Activated B cell treated with CpG ODN at 0.5 μM for 24 hours (primary cell): ENCODE measurements around the gene BAZ2A. TPM values are rescaled to one million over a fixed set of nuclear protein-coding genes. Genes with fewer than 3 reads are reported as not detected.

Source experiments
- ATAC-seq: fragments of 200-7000 bp; cut with Tn5 transposase; one replicate; pipeline ENCODE4 v1.10.0; 2021; ENCODE audit warnings: low read depth, mild to moderate bottlenecking, moderate library complexity
- CTCF ChIA-PET: fragments of 350-600 bp; sonication (Branson Sonifier 250); formaldehyde crosslinking; loops from one replicate; lab custom pipeline; 2021; ENCODE audit warnings: antibody characterized with exemption; lab: Charles Lee
- POLR2A ChIA-PET: fragments of 350-600 bp; sonication (Branson Sonifier 250); formaldehyde crosslinking; loops from one replicate; lab custom pipeline; 2021; ENCODE audit warnings: antibody characterized with exemption; lab: Charles Lee
- DNase-seq: peaks from one replicate; pipeline ENCODE4 v3.0.0; 2022
- H3K27ac Mint-ChIP-seq: one replicate; pipeline ENCODE4 v1.8.0; 2020; ENCODE audit warnings: mixed read lengths
- H3K27me3 Mint-ChIP-seq: one replicate; pipeline ENCODE4 v1.8.0; 2021; ENCODE audit warnings: mixed read lengths
- H3K36me3 Mint-ChIP-seq: one replicate; pipeline ENCODE4 v1.8.0; 2021; ENCODE audit warnings: low read depth, mixed read lengths
- H3K4me1 Mint-ChIP-seq: one replicate; pipeline ENCODE4 v1.8.0; 2021; ENCODE audit warnings: mixed read lengths
- H3K4me3 Mint-ChIP-seq: one replicate; pipeline ENCODE4 v1.8.0; 2020; ENCODE audit warnings: mild to moderate bottlenecking, mixed read lengths
- H3K9me3 Mint-ChIP-seq: one replicate; pipeline ENCODE4 v1.8.0; 2020; ENCODE audit warnings: mixed read lengths
- CTCF ChIP-seq: fragments of 200-600 bp; IDR thresholded peaks from one replicate; pipeline ENCODE4 v1.8.0; 2022; ENCODE audit warnings: antibody characterized with exemption, mild to moderate bottlenecking
- intact Hi-C: fragments of 100-400 bp; cut with micrococcal nuclease; formaldehyde crosslinking; loops from one replicate; pipeline ENCODE4 v1.15.1; 2024
- total RNA-seq: library from RNA; stranded (reverse); gene quantifications from 2 replicates; pipeline ENCODE4 v1.2.3, GENCODE V29; 2022

Gene BAZ2A
- total RNA-seq, 1 donor from 2014 or later, result 192 TPM

- DNase-seq, result no peak
- Mint-ChIP-seq H3K27me3 (no peaks in the 10 kb centered on the region), H3K4me3 (peak overlapping the region; percentile 28), H3K27ac (peak overlapping the region; percentile 76), H3K4me1 (peaks cover 71% of the 10 kb centered on the region), H3K36me3 (peaks cover 50% of the 10 kb centered on the region), H3K9me3 (no peaks in the 10 kb centered on the region)
- POLR2A ChIA-PET, result interaction anchor here (1.5 to 3.6 kb wide), 3 partner anchors 9 to 99 kb away, joined by 6 to 33 read pairs (median 8); partner anchors contain the start of genes NACA and PTGES3
- TF ChIP-seq CTCF, result no peak
- CTCF ChIA-PET, result interaction anchor here (7.9 kb wide), 1 partner anchor 9 kb away, joined by 55 read pairs; no protein-coding TSS in a partner anchor
- intact Hi-C loops, result loop anchor here (5.0 kb wide), 1 partner anchor 34 kb away; no protein-coding TSS in a partner anchor
- ATAC-seq, result peak; percentile 8
Measured at GRCh38 chr12:56626701-56627100, 3.4 kb downstream of the BAZ2A start.

GRCh38 chr12:56622535-56622934, 7.6 kb downstream of the BAZ2A start:
- H3K4me1 Mint-ChIP-seq, result peaks cover 64% of the 10 kb centered on the region
- ATAC-seq (no peak), DNase-seq (no peak)
- H3K27me3 Mint-ChIP-seq, result no peaks in the 10 kb centered on the region
- TF ChIP-seq CTCF, result no peak
- intact Hi-C loops, result no loop called here
- no peak overlapping the region for H3K4me3 Mint-ChIP-seq
- H3K36me3 Mint-ChIP-seq, result peaks cover 66% of the 10 kb centered on the region
- H3K9me3 Mint-ChIP-seq, result no peaks in the 10 kb centered on the region
- no peak overlapping the region for H3K27ac Mint-ChIP-seq
- POLR2A ChIA-PET, result interaction anchor here (0.7 to 1.3 kb wide), 2 partner anchors 14 to 21 kb away, joined by 3 to 6 read pairs; no protein-coding TSS in a partner anchor
- CTCF ChIA-PET, result interaction anchor here (1.3 to 7.9 kb wide), 3 partner anchors 14 to 20 kb away, joined by 3 to 55 read pairs (median 4); no protein-coding TSS in a partner anchor

- Mint-ChIP-seq H3K4me3 (no peak overlapping the region), H3K4me1 (peaks cover 33% of the 10 kb centered on the region), H3K36me3 (peaks cover 87% of the 10 kb centered on the region), H3K27ac (no peak overlapping the region), H3K9me3 (no peaks in the 10 kb centered on the region), H3K27me3 (no peaks in the 10 kb centered on the region)
- TF ChIP-seq CTCF, result no peak
- intact Hi-C loops, result no loop called here
- ATAC-seq (no peak), DNase-seq (no peak)
- POLR2A ChIA-PET, result interaction anchor here (0.6 to 1.9 kb wide), 2 partner anchors 13 to 15 kb away, joined by 5 to 8 read pairs; partner anchors contain the start of gene BAZ2A
- CTCF ChIA-PET, result interaction anchor here (1.1 to 1.3 kb wide), 2 partner anchors 19 to 20 kb away, joined by 5 to 6 read pairs; no protein-coding TSS in a partner anchor
Measured at GRCh38 chr12:56616925-56617324, 13.2 kb downstream of the BAZ2A start.

- Mint-ChIP-seq H3K27me3 (no peaks in the 10 kb centered on the region), H3K27ac (peak overlapping the region; percentile 24), H3K4me3 (no peak overlapping the region), H3K4me1 (peaks cover 28% of the 10 kb centered on the region), H3K36me3 (peaks cover 93% of the 10 kb centered on the region), H3K9me3 (no peaks in the 10 kb centered on the region)
- ATAC-seq (no peak), DNase-seq (no peak)
- CTCF ChIA-PET, result interaction anchor here (1.1 kb wide), 1 partner anchor 20 kb away, joined by 5 read pairs; no protein-coding TSS in a partner anchor
- POLR2A ChIA-PET, result interaction anchor here (0.6 to 1.9 kb wide), 2 partner anchors 13 to 15 kb away, joined by 5 to 8 read pairs; partner anchors contain the start of gene BAZ2A
- no peak for TF ChIP-seq CTCF
- intact Hi-C loops, result no loop called here
Measured at GRCh38 chr12:56616244-56616643, 13.9 kb downstream of the BAZ2A start.

GRCh38 chr12:56614627-56615026, 15.5 kb downstream of the BAZ2A start:
- Mint-ChIP-seq H3K4me3 (no peak overlapping the region), H3K27ac (peak overlapping the region; percentile 47), H3K9me3 (no peaks in the 10 kb centered on the region), H3K36me3 (peaks cover 95% of the 10 kb centered on the region), H3K4me1 (peaks cover 18% of the 10 kb centered on the region), H3K27me3 (no peaks in the 10 kb centered on the region)
- DNase-seq (no peak), ATAC-seq (no peak)
- intact Hi-C loops, result no loop called here
- ChIA-PET POLR2A (interaction anchor here (0.5 to 2.8 kb wide), 3 partner anchors 13 to 22 kb away, joined by 3 to 8 read pairs (median 3); partner anchors contain the start of gene BAZ2A), CTCF (interaction anchor here (0.6 to 1.8 kb wide), 2 partner anchors 22 to 133 kb away, joined by 3 to 5 read pairs; no protein-coding TSS in a partner anchor)
- TF ChIP-seq CTCF, result no peak
